DMS53 treated with DMSO at 0.1 percent for 48 hours (cell line): ENCODE data around the gene SCG2.

Experiments used
- DNase-seq: peaks from one replicate; lab custom pipeline; 2025; ENCODE audit not compliant: unreplicated experiment; lab: John Stamatoyannopoulos, UW

Gene SCG2

DNA sequence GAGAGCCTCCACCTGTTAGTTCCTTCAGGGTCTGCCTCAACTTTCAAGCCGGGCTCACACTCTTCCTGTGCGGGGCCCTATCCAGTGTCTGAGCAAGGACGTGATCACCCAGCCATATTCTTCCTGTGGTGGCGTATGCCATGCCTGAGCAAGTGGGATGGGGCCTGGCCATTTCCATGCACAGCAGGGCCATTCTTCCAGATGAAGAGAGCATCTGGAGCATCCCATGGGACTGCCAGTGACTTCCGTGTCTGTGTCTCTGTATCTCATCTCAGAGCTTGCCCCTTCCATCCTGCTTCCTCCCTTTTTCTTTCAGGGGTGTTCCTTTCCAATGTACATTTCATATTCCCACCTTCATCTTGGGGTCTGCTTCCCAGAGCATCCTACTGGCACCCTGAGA is 20.2 kb downstream of the SCG2 start:
- DNase-seq: no peak

DNA sequence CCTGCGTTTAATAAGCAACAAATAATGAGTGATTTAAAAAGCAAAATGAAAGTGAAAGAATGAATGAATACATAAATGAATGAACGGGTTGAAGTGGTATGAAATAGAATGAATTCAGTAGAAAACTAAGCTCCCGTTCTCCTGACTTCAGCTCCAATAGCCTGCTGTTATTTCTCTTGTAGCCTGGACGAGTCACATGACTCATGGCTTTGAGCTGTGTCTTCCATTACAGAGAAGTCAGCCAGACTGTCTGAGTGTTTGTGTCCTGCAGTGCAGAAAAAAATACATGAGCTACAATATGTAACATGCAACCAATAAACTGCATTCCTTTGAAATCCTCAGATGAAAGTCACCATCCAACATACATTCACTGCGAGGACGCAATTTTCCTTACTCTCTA is 21.2 kb downstream of the SCG2 start:
- peak; percentile 25 for DNase-seq

DNA sequence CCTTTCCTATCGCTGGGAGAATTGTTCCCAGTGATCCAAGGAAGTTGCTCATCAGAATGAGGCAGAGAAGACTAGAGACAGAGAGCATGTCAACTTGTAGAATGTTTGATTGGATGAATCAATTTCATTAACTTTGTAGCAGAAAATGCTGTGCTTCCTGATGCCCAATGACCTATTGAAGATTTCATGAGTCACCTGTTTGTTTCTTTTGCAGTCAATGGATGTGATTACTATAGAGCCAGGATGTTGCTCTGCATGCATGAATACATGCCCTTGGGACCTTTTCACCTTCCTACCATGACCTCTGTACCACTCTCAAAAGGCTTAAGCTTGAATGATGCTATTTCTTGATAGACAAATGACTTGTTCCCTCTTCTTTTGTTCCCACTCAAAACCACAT is 23.3 kb downstream of the SCG2 start:
- peak; percentile 33 for DNase-seq

DNA sequence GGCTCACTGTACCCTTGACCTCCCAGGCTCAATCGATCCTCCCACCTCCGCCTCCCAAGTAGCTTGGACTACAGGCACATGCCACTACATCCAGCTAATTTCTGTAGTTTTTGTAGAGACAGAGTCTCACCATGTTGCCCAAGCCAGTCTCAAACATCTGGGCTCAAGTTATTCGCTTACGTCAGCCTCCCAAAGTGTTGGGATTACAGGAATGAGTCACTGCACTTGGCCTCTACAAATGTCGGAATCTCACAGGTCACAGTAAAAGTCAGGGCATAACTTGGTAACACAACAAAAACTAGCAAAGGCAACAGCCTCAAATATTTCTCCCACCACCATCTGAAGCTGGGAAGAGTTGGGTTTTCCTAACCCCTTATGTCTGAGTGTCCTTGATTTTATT is 25.3 kb downstream of the SCG2 start:
- DNase-seq: peak; percentile 40

DNA sequence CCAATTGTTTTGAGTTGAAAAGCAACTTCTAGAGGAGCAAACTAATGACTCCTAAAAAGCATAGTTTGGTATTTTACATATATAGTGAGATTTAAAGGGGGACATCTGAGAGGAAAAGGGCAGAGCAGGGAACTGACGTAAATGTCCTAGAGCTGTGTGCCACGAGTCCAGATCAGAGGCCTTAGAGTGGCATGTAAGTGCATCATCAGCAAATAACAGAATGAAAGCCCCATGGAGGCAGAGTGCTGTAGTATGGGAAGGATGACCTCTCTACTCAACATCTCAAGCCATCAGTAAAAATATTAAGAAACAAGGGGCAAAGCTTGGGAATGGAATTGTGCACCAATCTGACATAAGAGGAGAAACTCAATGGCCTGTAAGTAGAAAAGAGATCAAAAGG is 31.4 kb downstream of the SCG2 start:
- DNase-seq: no peak

DNA sequence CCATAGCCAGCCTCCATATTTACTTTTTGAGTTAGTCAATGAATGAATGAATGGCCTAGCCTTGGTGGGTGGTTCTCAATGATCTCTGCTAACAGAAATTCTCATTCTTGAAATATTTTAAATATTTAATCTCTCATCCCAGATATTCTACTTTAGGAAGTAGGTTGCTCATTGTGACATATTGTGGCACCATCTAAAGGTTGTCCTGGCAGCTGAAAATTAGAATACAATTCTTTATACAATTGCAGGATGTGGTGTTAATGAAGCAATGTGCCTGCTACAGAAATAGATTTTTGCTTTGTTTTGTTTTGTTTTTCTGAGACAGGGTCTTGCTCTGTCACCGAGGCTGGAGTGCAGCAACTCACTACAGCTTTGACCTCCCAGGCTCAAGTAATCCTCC is 35.8 kb downstream of the SCG2 start:
- no peak for DNase-seq

DNA sequence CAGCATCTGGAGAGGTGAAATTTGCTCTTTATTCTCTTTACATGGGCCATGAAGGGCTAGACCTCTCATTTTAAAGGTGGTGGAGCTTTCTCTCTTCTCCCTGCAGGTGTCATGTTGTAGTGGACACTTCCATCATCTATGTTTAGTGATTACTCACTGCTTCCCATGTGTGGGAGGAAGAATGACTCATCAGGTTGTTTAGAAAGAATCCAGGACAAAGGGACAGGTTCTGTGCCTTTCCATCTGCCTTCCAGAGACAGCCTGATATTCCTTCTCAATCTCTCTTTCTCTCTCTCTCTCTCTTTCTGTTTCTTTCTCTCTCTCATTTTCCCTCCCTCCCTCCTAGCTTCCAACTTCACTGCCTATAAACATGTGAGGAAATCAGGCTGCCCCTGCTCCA is 38.7 kb downstream of the SCG2 start:
- DNase-seq: peak; percentile 92

DNA sequence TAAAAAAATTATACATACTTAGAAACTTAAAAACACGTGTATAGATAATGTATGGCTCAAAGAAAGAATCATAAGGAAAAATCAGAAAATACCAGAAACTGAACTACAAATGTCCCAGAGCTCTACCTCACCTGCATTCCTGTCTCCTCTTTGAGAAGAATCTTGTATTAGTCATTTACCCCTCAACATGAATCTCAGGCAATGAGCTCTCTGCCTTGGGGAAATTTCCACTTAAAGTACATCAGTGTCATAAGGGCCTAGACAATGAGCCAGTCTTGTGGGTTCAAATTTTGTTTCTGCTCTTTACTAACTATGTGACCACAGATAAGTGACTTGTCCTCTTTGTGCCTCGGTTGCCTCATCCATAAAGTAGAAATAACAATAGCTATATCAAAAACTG is 40.1 kb downstream of the SCG2 start:
- DNase-seq: no peak

DNA sequence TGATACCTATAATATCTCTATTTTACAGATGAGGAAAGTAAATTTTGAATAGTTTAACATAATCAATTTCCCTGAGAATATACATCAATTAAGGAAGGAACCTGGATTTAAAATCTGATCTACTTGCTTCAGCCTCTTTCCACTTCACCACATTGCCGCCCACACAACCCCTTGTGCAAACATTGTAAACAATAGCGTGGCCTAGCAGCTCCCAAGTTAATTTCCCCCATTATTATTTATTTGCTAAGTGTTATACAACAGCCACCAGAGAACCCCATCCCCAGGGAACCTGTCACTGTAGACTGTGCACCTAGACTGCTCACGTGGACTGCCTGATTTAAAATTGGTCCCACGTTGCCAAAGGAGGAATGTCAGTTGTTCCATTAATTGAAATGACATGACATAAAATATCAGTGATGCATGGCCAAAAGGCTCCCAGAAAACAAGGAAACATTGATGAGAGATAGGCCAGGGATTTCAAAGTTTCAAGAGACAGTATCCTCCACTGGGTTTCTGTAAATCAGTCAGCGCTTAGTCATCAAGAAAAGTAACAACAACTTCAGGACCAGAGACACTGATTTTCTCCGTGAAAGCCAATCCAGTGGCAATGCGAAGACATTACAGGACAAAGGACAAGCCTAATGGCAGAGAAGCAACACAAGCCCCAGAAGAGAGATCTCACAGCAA is 41.3 kb downstream of the SCG2 start:
- DNase-seq: peak; percentile 10

DNA sequence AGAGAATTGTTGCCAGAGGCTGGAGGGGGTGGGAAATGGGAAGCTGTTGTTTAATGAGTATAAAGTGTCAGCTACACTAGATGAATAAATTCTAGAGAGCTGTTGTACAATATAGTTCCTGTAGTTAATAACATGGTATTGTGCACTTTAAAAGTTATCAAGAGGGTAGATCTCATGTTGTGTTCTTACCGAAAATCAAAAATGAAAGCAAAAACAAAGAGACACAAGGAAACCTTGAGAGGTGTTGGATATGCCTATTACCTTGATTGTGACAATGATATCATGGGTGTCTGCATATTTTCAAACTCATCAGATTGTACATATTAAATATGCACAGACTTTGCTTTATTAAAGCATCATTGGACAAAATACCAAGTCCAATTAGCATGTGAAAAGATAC is 43.2 kb downstream of the SCG2 start:
- DNase-seq: no peak

DNA sequence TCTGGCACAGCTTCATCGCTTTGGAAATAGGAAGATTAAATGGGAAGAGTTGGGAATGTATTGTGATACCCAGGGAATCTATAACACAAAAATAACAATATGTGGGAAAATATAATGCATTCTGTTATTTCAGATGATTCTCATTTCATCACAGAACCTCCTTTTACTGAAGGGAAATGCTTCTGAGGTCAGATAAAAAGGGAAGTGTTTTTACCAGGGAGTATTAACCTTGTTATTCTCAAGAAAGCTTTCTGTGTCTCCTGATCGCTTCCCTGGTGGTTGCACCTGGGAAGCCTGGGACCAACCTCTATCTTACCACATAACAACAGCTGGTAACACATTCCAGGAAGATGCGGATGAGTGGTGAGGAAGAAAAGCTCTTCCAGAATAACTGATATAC is 47.2 kb downstream of the SCG2 start:
- DNase-seq: no peak

DNA sequence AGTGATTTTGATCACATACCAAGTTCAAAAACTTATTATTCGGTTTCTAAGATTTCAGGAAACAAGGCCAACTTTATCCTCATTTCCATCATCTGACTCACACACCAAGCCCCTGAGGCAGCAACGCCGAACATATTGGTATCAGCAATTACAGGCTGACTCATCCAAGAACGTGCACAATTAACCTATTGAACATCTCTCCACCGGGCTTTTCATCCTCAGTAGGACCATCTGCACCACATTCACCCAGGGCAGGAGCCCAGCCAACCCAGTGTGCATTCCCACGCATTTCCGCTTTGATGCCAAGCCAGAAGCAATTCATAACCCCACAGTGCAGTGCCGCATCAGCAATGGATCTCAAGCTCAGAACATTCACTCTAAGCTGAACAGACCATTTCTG is 52.9 kb downstream of the SCG2 start:
- no peak for DNase-seq

DNA sequence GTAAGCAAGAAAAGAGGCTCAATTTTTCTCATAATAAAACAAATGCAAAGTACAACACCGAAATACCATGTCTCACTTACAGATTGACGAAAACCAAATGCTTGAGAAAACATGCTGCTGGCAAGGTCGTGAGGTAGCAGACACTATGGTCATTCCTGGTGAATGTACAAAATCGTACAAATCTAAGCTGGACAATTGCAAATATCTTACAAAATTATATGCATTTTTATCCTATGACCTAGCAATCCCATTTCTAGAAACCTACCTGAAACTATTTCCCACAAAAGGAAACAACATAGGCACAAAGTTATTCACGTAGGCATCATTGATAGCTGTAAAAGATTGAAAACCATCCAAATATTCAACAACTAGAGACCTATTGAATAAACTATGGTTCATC is 54.0 kb downstream of the SCG2 start:
- DNase-seq: no peak
